HepG2 (cell line): ENCODE data around the gene ANKRD6.

ENCODE experiments used
- HMGXB4 ChIP-seq, 2 experiments: sonication (generic) in 1 of 2; formaldehyde crosslinking in 1 of 2; IDR thresholded peaks; 2 replicates each; pipeline versions ENCODE4 v1.4.0 to v1.6.1; 2018 to 2020; ENCODE audit warnings: missing genetic modification reagents in 2 of 2, borderline replicate concordance in 1 of 2, low read depth in 1 of 2, mild to moderate bottlenecking in 1 of 2, missing biosample characterization in 1 of 2
- ZNF282 ChIP-seq: fragments of 450-650 bp; IDR thresholded peaks from 2 replicates; pipeline ENCODE4 v1.6.1; 2018; ENCODE audit not compliant: partially characterized antibody

- no peak for TF ChIP-seq ZNF282
- TF ChIP-seq HMGXB4 (CRISPR knock-in tag; IDR thresholded peaks at IDR 0.05; ENCODE audit: borderline replicate concordance in 1 of 2, low read depth in 1 of 2): no peak
Measured at GRCh38 chr6:89410231-89410761, 22.7 kb upstream of the ANKRD6 start.
